K562 (cell line): ENCODE results near the gene TTC19. TPM values are rescaled to one million over a fixed set of nuclear protein-coding genes. Genes with fewer than 3 reads are reported as not detected.

Experiments
- ATAC-seq: fragments of 200-7000 bp; cut with Tn5 transposase; 3 replicates; pipeline ENCODE4 v1.9.1; 2020; ENCODE audit warnings: moderate library complexity
- BruUV-seq: library from RNA; stranded (reverse); fragments of 400-500 nt; replicated peaks from 2 replicates; lab custom pipeline; 2021; lab: Mats Ljungman, UMichigan
- CTCF ChIA-PET: fragments of 300-600 bp; formaldehyde crosslinking; extraction: SDS; loops from one replicate; lab custom pipeline; 2021; ENCODE audit warnings: low intra/inter-chr PET ratio; lab: Yijun Ruan, JAX
- POLR2A ChIA-PET: fragments of 300-600, 350-650 bp; sonication (Branson Sonifier 250); formaldehyde crosslinking; extraction: SDS; loops from one replicate; lab custom pipeline; 2021; ENCODE audit warnings: antibody characterized with exemption, inconsistent platforms; lab: Yijun Ruan, JAX
- DNase-seq, 4 experiments: peaks; one replicate each; pipeline versions ENCODE4 v3.0.0 to v3.0.0-alpha.2; 2011 to 2018; ENCODE audit warnings: low spot score in 3 of 4, mixed read lengths in 3 of 4; ENCODE audit errors: extremely low read depth in 1 of 4
- FAIRE-seq: peaks from 2 replicates; lab custom pipeline; 2011; peaks lifted over from hg19 to GRCh38; lab: Jason Lieb, UNC
- H2AFZ ChIP-seq: 2 replicates; pipeline ENCODE4 v1.6.0; 2011; ENCODE audit warnings: low read depth, low read length, control low read depth, inconsistent platforms
- H3K27ac ChIP-seq: fragments of 200-600 bp; 3 replicates; pipeline ENCODE4 v1.8.0; 2011; ENCODE audit warnings: low read depth, mild to moderate bottlenecking, control low read depth, inconsistent platforms, low read length, moderate library complexity, mixed read lengths; ENCODE audit errors: extremely low read depth
- H3K27me3 ChIP-seq, 2 experiments: fragments of 300-600 bp in 1 of 2; 2 replicates in 1 of 2; 3 replicates in 1 of 2; pipeline versions ENCODE4 v1.6.0 to v1.8.0; 2011; ENCODE audit warnings: inconsistent platforms in 2 of 2, low read length in 2 of 2, mild to moderate bottlenecking in 1 of 2, mixed read lengths in 1 of 2, moderate library complexity in 1 of 2; ENCODE audit not compliant: control insufficient read depth in 2 of 2, insufficient read depth in 2 of 2
- H3K36me3 ChIP-seq: fragments of 300-600 bp; 3 replicates; pipeline ENCODE4 v1.8.0; 2011; ENCODE audit warnings: mild to moderate bottlenecking, low read length, inconsistent platforms; ENCODE audit not compliant: control insufficient read depth, insufficient read depth
- H3K4me1 ChIP-seq, 2 experiments: fragments of 200-600 bp in 1 of 2; replicated peaks in 1 of 2; 2 replicates in 1 of 2; 3 replicates in 1 of 2; pipeline versions ENCODE4 v1.5.1 to v1.8.0; 2011; ENCODE audit warnings: inconsistent platforms in 2 of 2, low read length in 2 of 2, mild to moderate bottlenecking in 1 of 2, mixed read lengths in 1 of 2, moderate library complexity in 1 of 2; ENCODE audit not compliant: control insufficient read depth in 2 of 2, insufficient read depth in 2 of 2
- H3K4me2 ChIP-seq: 2 replicates; pipeline ENCODE4 v1.6.1; 2011; ENCODE audit warnings: low read length, control low read depth, inconsistent platforms, mixed read lengths; ENCODE audit not compliant: insufficient read depth
- H3K4me3 ChIP-seq: fragments of 200-600 bp; sonication (generic), shearing (Covaris generic); 2 replicates; pipeline ENCODE4 v1.5.1; 2016; ENCODE audit warnings: control low read depth, inconsistent platforms
- H3K79me2 ChIP-seq: fragments of 200-600 bp; 3 replicates; pipeline ENCODE4 v1.8.0; 2011; ENCODE audit warnings: low read length, inconsistent platforms; ENCODE audit not compliant: control insufficient read depth, insufficient read depth
- H3K9ac ChIP-seq, 2 experiments: 2 replicates each; pipeline versions ENCODE4 v1.6.0 to v1.6.1; 2011; ENCODE audit warnings: low read depth in 2 of 2, low read length in 2 of 2, control low read depth in 1 of 2, inconsistent platforms in 1 of 2, mild to moderate bottlenecking in 1 of 2, mixed read lengths in 1 of 2; ENCODE audit not compliant: insufficient read depth in 1 of 2
- H3K9me1 ChIP-seq: one replicate; pipeline ENCODE4 v1.6.0; 2011; ENCODE audit warnings: inconsistent platforms, mild to moderate bottlenecking, low read length, moderate library complexity; ENCODE audit not compliant: control insufficient read depth, insufficient read depth
- H3K9me3 ChIP-seq: replicated peaks from 2 replicates; pipeline ENCODE4 v1.5.1; 2011; ENCODE audit warnings: low read depth, low read length, inconsistent platforms; ENCODE audit not compliant: control insufficient read depth, insufficient read depth
- H4K20me1 ChIP-seq: replicated peaks from 2 replicates; pipeline ENCODE4 v1.6.1; 2011; ENCODE audit warnings: low read length, inconsistent platforms, mixed read lengths; ENCODE audit not compliant: control insufficient read depth, insufficient read depth
- TGIF2 ChIP-seq: sonication (generic); formaldehyde crosslinking; IDR thresholded peaks from 2 replicates; pipeline ENCODE4 v1.8.1; 2022; ENCODE audit warnings: mild to moderate bottlenecking, missing genetic modification reagents, moderate library complexity
- WGBS: fragments of 100-300 bp; shearing (Covaris generic); methylation state at CpG from one replicate; pipeline ENCODE4 v1.1.6; 2016; ENCODE audit warnings: low coverage, mixed read lengths; ENCODE audit not compliant: insufficient coverage; ENCODE audit errors: missing lambda C conversion rate; 5-methylcytosine and 5-hydroxymethylcytosine counted together
- in situ Hi-C: fragments of 300-500 bp; cut with MboI; formaldehyde crosslinking; loops from 4 replicates; pipeline ENCODE4 v1.15.0; 2018; ENCODE audit warnings: inconsistent platforms, mixed read lengths
- intact Hi-C: fragments of 100-400 bp; cut with micrococcal nuclease; formaldehyde crosslinking; loops from 2 replicates; pipeline ENCODE4 v1.14.2; 2022
- polyA plus RNA-seq, 8 experiments: library from polyadenylated mRNA; depleted of rRNA in 4 of 8; stranded (reverse) in 5 of 8; unstranded in 3 of 8; fragments of >200 nt; fragmentation: Nextera tagmentation in 2 of 8; fragmentation: Illumina TruSeq in 1 of 8; extraction: Ambion mirVana in 2 of 8; extraction: Trizol in 1 of 8; gene quantifications; 2 replicates each; pipeline versions ENCODE4 v1.2.1 to v1.2.3, GENCODE V29; 2011 to 2014; ENCODE audit warnings: inconsistent platforms in 1 of 8, missing spikeins in 1 of 8
- total RNA-seq, 7 experiments: library from RNA; depleted of rRNA in 6 of 7; stranded (reverse); fragments of >200 nt in 6 of 7; fragmentation: Illumina TruSeq in 2 of 7; extraction: Trizol in 2 of 7; gene quantifications; 2 replicates each; pipeline versions ENCODE4 v1.2.1 to v1.2.3, GENCODE V29; 2011 to 2021; ENCODE audit warnings: low replicate concordance in 1 of 7
- TF ChIP-seq, protein P1 (sequence below), 2 experiments: fragments of 450-650 bp; IDR thresholded peaks; 2 replicates each; pipeline ENCODE4 v1.6.1; 2016
- TF ChIP-seq, protein P2 (sequence below): fragments of 250-450 bp; sonication (Bioruptor Pico); IDR thresholded peaks from 2 replicates; pipeline ENCODE4 v1.8.0; 2022; ENCODE audit warnings: moderate library complexity, mild to moderate bottlenecking, inconsistent platforms

Gene TTC19
- total and polyA plus RNA-seq, 9 of the 15 experiments (the other 6 are each of a cell fraction or from before 2014, with no cell fraction given): 8.1 to 60.8 (median 25.3) TPM

DNA sequence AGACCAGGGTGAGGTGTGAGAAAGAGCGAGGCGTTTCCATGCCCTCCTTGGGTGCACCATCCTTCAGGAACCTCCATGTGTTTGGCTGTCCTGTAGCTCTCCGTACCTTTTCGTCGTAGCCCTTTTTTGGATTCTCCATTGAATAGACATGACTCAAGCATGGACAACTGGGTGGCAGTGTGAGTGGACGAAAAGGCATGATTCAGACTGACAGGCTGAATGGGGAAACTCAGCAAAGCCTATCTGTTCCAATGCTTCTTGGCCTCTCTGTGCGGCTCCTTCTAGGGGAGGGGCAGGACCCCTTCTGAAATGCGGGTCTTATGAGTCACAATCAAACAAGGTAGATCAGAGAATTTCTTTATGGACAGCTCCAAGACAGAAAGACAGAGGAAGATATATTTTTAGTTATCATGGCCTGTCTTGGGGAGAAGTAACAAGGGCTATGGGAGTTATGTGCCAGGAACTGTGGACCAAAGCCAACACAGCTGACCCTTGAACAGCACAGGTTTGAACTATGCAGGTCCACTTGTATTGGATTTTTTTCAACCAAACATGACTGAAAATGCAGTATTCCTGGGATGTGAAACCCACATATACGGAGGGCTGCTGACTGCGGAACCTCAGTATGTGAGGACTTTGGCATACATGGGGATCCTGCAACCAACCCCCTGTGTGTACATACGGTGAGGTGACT, 31.8 kb upstream of the TTC19 start (continued):
- TF ChIP-seq, protein P1, sequence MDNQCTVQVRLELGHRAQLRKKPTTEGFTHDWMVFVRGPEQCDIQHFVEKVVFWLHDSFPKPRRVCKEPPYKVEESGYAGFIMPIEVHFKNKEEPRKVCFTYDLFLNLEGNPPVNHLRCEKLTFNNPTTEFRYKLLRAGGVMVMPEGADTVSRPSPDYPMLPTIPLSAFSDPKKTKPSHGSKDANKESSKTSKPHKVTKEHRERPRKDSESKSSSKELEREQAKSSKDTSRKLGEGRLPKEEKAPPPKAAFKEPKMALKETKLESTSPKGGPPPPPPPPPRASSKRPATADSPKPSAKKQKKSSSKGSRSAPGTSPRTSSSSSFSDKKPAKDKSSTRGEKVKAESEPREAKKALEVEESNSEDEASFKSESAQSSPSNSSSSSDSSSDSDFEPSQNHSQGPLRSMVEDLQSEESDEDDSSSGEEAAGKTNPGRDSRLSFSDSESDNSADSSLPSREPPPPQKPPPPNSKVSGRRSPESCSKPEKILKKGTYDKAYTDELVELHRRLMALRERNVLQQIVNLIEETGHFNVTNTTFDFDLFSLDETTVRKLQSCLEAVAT (IDR thresholded peaks at IDR 0.05): no peak

DNA sequence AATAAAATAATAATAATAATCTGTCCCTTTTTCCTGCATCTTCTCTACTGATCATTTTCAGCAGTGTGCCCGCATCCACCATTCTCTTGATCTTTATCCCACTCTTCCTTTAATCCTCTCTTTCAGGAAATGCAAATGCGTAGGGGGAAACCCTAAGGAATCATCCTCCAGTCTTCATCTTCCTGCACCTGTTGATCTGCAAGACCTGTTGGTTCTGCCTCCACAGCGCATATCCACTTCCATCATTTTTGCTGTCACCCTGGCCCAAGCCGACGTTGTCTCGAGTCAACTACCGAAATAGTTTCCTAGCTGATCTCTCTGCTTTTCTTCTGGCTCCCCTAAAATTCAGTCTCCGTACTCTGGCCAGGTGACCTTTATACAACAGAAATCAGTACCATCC, 30.2 kb upstream of the TTC19 start:
- H3K9me3 ChIP-seq: no peaks in the 10 kb centered on the region
- no peak for TF ChIP-seq TGIF2 (CRISPR knock-in tag)
- TF ChIP-seq, protein P2, sequence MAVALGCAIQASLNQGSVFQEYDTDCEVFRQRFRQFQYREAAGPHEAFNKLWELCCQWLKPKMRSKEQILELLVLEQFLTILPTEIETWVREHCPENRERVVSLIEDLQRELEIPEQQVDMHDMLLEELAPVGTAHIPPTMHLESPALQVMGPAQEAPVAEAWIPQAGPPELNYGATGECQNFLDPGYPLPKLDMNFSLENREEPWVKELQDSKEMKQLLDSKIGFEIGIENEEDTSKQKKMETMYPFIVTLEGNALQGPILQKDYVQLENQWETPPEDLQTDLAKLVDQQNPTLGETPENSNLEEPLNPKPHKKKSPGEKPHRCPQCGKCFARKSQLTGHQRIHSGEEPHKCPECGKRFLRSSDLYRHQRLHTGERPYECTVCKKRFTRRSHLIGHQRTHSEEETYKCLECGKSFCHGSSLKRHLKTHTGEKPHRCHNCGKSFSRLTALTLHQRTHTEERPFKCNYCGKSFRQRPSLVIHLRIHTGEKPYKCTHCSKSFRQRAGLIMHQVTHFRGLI (CRISPR knock-in tag): no peak
- no peaks in the 10 kb centered on the region for H4K20me1 ChIP-seq
- no peak for FAIRE-seq
- H2AFZ ChIP-seq: no peak overlapping the region
- BruUV-seq: no TSS peak
- H3K4me3 ChIP-seq: no peak overlapping the region
- ChIA-PET CTCF (no interaction called here), POLR2A (interaction anchor here (1.1 kb wide), 1 partner anchor 11 kb away, joined by 5 read pairs; no protein-coding TSS in a partner anchor)
- intact Hi-C loops: no loop called here
- in situ Hi-C loops: loop anchor here (25.0 kb wide), 1 partner anchor 707 kb away; the partner anchor contains the start of gene PMP22
- peaks cover 27 to 51% of the 10 kb centered on the region in 2 experiments for H3K4me1 ChIP-seq
- peaks cover 9% of the 10 kb centered on the region; the same call in 2 of the 3 replicates for H3K36me3 ChIP-seq
- no peak for ATAC-seq
- DNase-seq: no peak
- H3K4me2 ChIP-seq: no peak overlapping the region
- H3K27me3 ChIP-seq: no peaks in the 10 kb centered on the region
- 96% methylated on average over 8 of the region's 8 CpGs for WGBS
- H3K9me1 ChIP-seq: no peaks in the 10 kb centered on the region
- H3K27ac ChIP-seq: no peak overlapping the region
- H3K79me2 ChIP-seq: peaks cover 50% of the 10 kb centered on the region
- no peak overlapping the region for H3K9ac ChIP-seq
